HepG2 (cell line): ENCODE measurements around the gene NCOA5. TPM values are rescaled to one million over a fixed set of nuclear protein-coding genes. Genes with fewer than 3 reads are reported as not detected.

ENCODE experiments used
- ARNT2 ChIP-seq: sonication (generic); formaldehyde crosslinking; IDR thresholded peaks from 2 replicates; pipeline ENCODE4 v1.8.0; 2022; ENCODE audit warnings: mild to moderate bottlenecking, low read depth, missing genetic modification reagents, moderate library complexity
- ATF3 ChIP-seq: sonication (generic); formaldehyde crosslinking; IDR thresholded peaks from 2 replicates; pipeline ENCODE4 v1.4.0; 2020; ENCODE audit warnings: missing genetic modification reagents
- ATF7 ChIP-seq, 2 experiments: fragments of 450-650 bp in 1 of 2; sonication (generic) in 1 of 2; formaldehyde crosslinking in 1 of 2; IDR thresholded peaks; 2 replicates each; pipeline versions ENCODE4 v1.4.0 to v1.6.1; 2016 to 2020; ENCODE audit warnings: antibody characterized with exemption in 1 of 2, mild to moderate bottlenecking in 1 of 2, missing genetic modification reagents in 1 of 2
- BCLAF1 ChIP-seq: fragments of 450-650 bp; IDR thresholded peaks from 2 replicates; pipeline ENCODE4 v1.6.1; 2017; ENCODE audit warnings: mild to moderate bottlenecking
- FOSL1 ChIP-seq: sonication (generic); formaldehyde crosslinking; IDR thresholded peaks from 2 replicates; pipeline ENCODE4 v1.9.0; 2021; ENCODE audit warnings: missing genetic modification reagents, borderline replicate concordance
- HIVEP1 ChIP-seq: sonication (generic); formaldehyde crosslinking; IDR thresholded peaks from 2 replicates; pipeline ENCODE4 v1.4.0; 2020; ENCODE audit warnings: mild to moderate bottlenecking, missing genetic modification reagents
- HOXD1 ChIP-seq: sonication (generic); formaldehyde crosslinking; IDR thresholded peaks from 2 replicates; pipeline ENCODE4 v1.5.0; 2020; ENCODE audit warnings: missing genetic modification reagents
- MIER2 ChIP-seq: IDR thresholded peaks from 2 replicates; pipeline ENCODE4 v1.6.1; 2016; ENCODE audit warnings: missing biosample characterization, missing genetic modification reagents
- MTF1 ChIP-seq: sonication (generic); formaldehyde crosslinking; IDR thresholded peaks from 2 replicates; pipeline ENCODE4 v1.5.0; 2020; ENCODE audit warnings: missing genetic modification reagents
- PBX3 ChIP-seq: sonication (generic); formaldehyde crosslinking; IDR thresholded peaks from 2 replicates; pipeline ENCODE4 v1.8.1; 2023; ENCODE audit warnings: missing genetic modification reagents, inconsistent platforms, borderline replicate concordance
- REXO4 ChIP-seq: sonication (generic); formaldehyde crosslinking; IDR thresholded peaks from 2 replicates; pipeline ENCODE4 v1.8.0; 2022; ENCODE audit warnings: missing genetic modification reagents, mild to moderate bottlenecking, borderline replicate concordance
- RFXAP ChIP-seq: sonication (generic); formaldehyde crosslinking; IDR thresholded peaks from 2 replicates; pipeline ENCODE4 v1.4.0; 2020; ENCODE audit warnings: missing genetic modification reagents, borderline replicate concordance
- RNF2 ChIP-seq: fragments of 450-650 bp; conservative IDR thresholded peaks from 2 replicates; pipeline ENCODE4 v1.6.1; 2016; ENCODE audit warnings: low read depth
- RXRA ChIP-seq: sonication (generic); formaldehyde crosslinking; IDR thresholded peaks from 2 replicates; pipeline ENCODE4 v1.5.1; 2020; ENCODE audit warnings: missing genetic modification reagents
- SETDB1 ChIP-seq: sonication (generic); formaldehyde crosslinking; IDR thresholded peaks from 2 replicates; pipeline ENCODE4 v1.5.1; 2020; ENCODE audit warnings: missing genetic modification reagents, mild to moderate bottlenecking, borderline replicate concordance
- SMC3 ChIP-seq: IDR thresholded peaks from 2 replicates; pipeline ENCODE4 v1.6.1; 2011; ENCODE audit warnings: low read length, improper control_type of control experiment
- SMYD3 ChIP-seq: sonication (generic); formaldehyde crosslinking; IDR thresholded peaks from 2 replicates; pipeline ENCODE4 v1.8.1; 2023; ENCODE audit warnings: mild to moderate bottlenecking, missing genetic modification reagents
- WIZ ChIP-seq: sonication (generic); formaldehyde crosslinking; IDR thresholded peaks from 2 replicates; pipeline ENCODE4 v1.5.1; 2020; ENCODE audit warnings: mild to moderate bottlenecking, missing genetic modification reagents
- ZC3H13 ChIP-seq: sonication (generic); formaldehyde crosslinking; IDR thresholded peaks from 2 replicates; pipeline ENCODE4 v1.8.1; 2023; ENCODE audit warnings: mild to moderate bottlenecking, missing genetic modification reagents, moderate library complexity
- ZC3H4 ChIP-seq: sonication (generic); formaldehyde crosslinking; IDR thresholded peaks from 2 replicates; pipeline ENCODE4 v1.4.0; 2020; ENCODE audit warnings: missing genetic modification reagents, borderline replicate concordance
- ZEB1 ChIP-seq: IDR thresholded peaks from 2 replicates; pipeline ENCODE4 v1.6.1; 2012; ENCODE audit warnings: mild to moderate bottlenecking, low read depth, inconsistent platforms; ENCODE audit not compliant: insufficient replicate concordance
- ZFP36L1 ChIP-seq: sonication (generic); formaldehyde crosslinking; IDR thresholded peaks from 2 replicates; pipeline ENCODE4 v1.8.0; 2022; ENCODE audit warnings: mild to moderate bottlenecking, missing genetic modification reagents, moderate library complexity
- ZNF276 ChIP-seq: sonication (generic); formaldehyde crosslinking; IDR thresholded peaks from 2 replicates; pipeline ENCODE4 v1.4.0; 2020; ENCODE audit warnings: mild to moderate bottlenecking, low read depth, missing genetic modification reagents
- ZNF335 ChIP-seq: sonication (generic); formaldehyde crosslinking; IDR thresholded peaks from 2 replicates; pipeline ENCODE4 v1.4.0; 2020; ENCODE audit warnings: missing genetic modification reagents
- ZNF501 ChIP-seq: sonication (generic); formaldehyde crosslinking; IDR thresholded peaks from 2 replicates; pipeline ENCODE4 v1.5.1; 2020; ENCODE audit warnings: mild to moderate bottlenecking, moderate library complexity, missing genetic modification reagents
- ZNF883 ChIP-seq: sonication (generic); formaldehyde crosslinking; IDR thresholded peaks from 2 replicates; pipeline ENCODE4 v1.5.1; 2020; ENCODE audit warnings: mild to moderate bottlenecking, missing genetic modification reagents; ENCODE audit errors: not compliant biosample characterization
- polyA plus RNA-seq, 8 experiments: library from polyadenylated mRNA; depleted of rRNA in 3 of 8; stranded (reverse) in 7 of 8; unstranded in 1 of 8; fragments of >200 nt; fragmentation: Illumina TruSeq in 4 of 8; extraction: Trizol in 4 of 8; gene quantifications; 2 replicates each; pipeline versions ENCODE4 v1.2.1 to v1.2.3, GENCODE V29; 2011 to 2016; ENCODE audit warnings: low read depth in 4 of 8, missing spikeins in 1 of 8, mixed read lengths in 1 of 8; ENCODE audit not compliant: insufficient read depth in 1 of 8
- total RNA-seq, 5 experiments: library from RNA; depleted of rRNA; stranded (reverse); fragments of >200 nt; fragmentation: Illumina TruSeq; extraction: Trizol; gene quantifications; 2 replicates each; pipeline ENCODE4 v1.2.3, GENCODE V29; 2016; ENCODE audit warnings: low read depth in 1 of 5

Gene NCOA5
- total and polyA plus RNA-seq, 2 of the 13 experiments (the other 11 are each of a cell fraction or from before 2014, with no cell fraction given): 16.5 to 28.4 TPM

GRCh38 chr20:46027245-46027853 lies 62.4 kb downstream of the NCOA5 start (continued):
- TF ChIP-seq SMC3 (no peak), HIVEP1 (CRISPR knock-in tag) (no peak), MIER2 (CRISPR knock-in tag) (peak; percentile 98), FOSL1 (0 out of 2 replicates have a peak, but pooled peaks have one; percentile 17), RFXAP (CRISPR knock-in tag) (no peak), SMYD3 (CRISPR knock-in tag) (no peak), BCLAF1 (no peak), ARNT2 (no peak), ATF7 (IDR thresholded peaks at IDR 0.05) (no peak), ATF7 (CRISPR knock-in tag; IDR thresholded peaks at IDR 0.05) (no peak), HOXD1 (CRISPR knock-in tag) (no peak), ZFP36L1 (CRISPR knock-in tag) (no peak), ATF3 (no peak), ZC3H4 (CRISPR knock-in tag) (no peak), REXO4 (CRISPR knock-in tag) (no peak), SETDB1 (CRISPR knock-in tag) (no peak), ZC3H13 (CRISPR knock-in tag) (no peak), WIZ (CRISPR knock-in tag) (peak; percentile 72; the same call in 1 of the 2 replicates), MTF1 (CRISPR knock-in tag) (peak; percentile 80; the same call in 1 of the 2 replicates), ZNF276 (no peak), ZEB1 (no peak), RNF2 (no peak), PBX3 (CRISPR knock-in tag) (no peak), ZNF501 (CRISPR knock-in tag) (no peak), RXRA (CRISPR knock-in tag) (no peak), ZNF883 (CRISPR knock-in tag) (no peak), ZNF335 (CRISPR knock-in tag) (peak; percentile 57; the same call in 1 of the 2 replicates)
